Skeletal muscle cell (primary cell): Measurements from ENCODE around the gene ATXN10.

Source experiments
- DNase-seq: peaks from one replicate; pipeline ENCODE4 v3.0.0-alpha.2; 2010; ENCODE audit warnings: low read depth
- H3K4me3 ChIP-seq: 2 replicates; pipeline ENCODE4 v1.5.1; 2011; ENCODE audit warnings: low read depth, mild to moderate bottlenecking, control low read depth, low read length, moderate library complexity

The ATXN10 gene

DNA sequence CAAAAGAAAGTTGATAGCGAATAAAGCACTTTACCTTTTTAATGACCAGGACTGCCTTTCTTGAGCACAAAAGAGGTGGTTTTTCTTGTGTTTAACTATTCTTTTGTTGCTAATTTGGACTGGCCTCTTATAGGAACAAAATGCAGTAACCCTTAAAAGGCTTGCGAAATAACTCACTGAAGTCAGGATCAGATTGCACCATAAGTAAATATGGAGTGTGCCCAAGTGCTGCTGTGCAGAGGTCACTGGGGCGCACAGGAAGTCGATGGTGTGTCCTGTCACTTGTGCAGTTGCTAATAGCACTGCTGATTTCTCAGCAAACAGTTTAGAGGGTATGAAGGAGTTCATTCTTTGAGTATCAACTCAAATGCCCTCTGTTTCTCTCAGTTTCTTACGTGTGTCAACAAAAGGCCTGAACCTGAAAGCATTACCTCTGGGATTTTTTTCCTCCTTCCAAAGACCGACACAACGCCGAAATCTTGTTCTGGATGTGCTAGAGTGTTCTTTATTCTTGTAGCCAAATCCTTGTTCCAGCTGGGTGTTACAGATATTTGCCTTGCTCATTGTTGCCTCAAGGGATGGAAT is 71.3 kb downstream of the ATXN10 start:
- H3K4me3 ChIP-seq, result no peak overlapping the region
- DNase-seq, result peak; percentile 54

DNA sequence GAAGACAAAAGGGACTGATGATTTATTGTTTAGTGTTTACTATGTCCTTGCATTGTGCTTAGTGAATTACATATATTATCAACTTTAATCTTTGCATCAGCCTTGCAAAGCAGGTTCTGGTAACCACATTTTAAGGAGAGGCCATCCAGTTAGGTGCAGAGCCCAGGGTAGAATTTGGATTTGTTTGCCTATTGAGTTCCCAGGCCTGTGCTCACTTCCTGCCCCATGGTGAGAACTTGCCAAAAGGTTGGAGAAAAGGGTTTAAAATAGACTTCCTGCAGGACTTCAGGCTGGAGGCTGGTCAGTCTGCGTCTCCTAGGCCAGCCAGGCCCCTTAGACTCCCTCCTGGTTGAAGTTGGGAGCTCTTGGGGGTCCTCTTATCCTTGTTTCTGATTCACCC is 72.1 kb downstream of the ATXN10 start:
- no peak overlapping the region for H3K4me3 ChIP-seq
- no peak for DNase-seq

DNA sequence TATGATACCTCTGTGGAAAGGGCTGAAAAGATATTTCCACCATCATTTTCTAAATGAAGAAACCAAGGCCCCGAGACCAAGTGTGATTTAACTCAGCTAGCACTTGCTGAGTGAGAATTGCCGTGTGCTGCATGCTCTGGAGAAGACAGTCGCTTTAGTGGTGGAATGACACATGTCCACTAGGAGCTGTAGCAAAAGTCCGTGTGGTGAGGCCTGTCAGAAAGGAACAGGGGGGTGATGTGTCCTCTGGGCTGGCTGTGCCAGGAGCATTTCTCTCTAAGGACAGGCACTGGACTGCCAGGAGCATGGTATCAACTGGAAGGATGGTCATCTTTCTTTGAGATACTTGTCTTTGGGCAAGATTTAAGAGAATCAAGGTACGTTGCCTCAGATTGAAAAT is 72.8 kb downstream of the ATXN10 start:
- no peak for DNase-seq
- no peak overlapping the region for H3K4me3 ChIP-seq

DNA sequence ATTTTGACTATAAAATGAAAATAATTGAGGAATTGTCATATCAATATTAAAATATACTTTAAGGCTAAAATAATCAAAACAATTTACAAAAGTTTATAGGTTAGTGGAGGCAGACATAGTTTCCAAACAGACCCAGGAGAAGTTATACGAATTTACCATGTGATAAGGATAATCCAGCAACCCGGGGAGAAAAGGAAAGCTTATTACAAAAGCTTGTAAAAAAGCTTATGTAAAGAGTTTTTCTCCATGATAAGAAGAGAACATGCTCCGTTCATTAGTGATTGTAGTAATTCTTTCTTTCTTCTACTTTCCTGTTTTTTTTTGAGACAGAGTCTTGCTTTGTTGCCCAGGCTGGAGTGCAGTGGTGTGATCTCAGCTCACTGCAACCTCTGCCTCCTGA is 79.0 kb downstream of the ATXN10 start:
- H3K4me3 ChIP-seq, result no peak overlapping the region

DNA sequence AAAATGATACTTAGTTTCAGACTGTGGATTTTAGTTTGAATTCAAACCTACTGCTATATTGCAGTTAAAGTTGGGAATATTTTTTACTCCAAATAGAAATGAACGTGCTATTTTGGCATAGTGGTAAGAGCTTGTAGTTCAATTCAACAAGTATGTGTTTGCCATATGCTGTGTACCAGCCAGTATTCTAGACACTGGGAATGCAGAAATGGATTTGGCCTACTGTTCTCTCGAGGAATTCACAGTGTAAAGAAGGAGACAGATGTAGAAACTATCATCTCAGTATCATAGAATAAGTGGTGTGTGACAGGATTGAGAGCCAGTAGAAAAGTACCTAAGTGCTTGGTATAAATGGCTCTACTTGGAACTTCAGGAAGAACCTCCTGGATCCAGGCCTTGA is 80.4 kb downstream of the ATXN10 start:
- no peak overlapping the region for H3K4me3 ChIP-seq
- no peak for DNase-seq

More for the DNA sequence above, 79.0 kb downstream of the ATXN10 start:
- DNase-seq, result no peak

DNA sequence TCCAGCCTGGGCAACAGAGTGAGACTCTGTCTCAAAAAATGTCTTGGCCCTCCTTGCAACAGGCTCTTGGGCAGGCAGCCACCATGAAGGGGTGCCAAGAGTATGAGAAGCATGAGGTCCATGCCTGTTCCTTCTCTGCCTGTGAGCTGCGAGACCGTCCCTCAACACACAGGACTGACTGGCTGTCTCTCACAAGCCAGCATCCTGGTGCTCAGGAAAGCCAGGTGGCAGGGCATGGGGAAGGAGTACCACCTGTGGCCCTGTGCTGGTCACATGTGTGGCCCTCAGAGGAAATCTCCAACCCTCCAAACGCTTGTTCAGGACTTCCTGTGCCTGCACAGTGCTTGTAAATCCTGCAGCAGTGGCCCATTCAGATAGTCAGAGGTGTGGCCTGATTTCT is 83.2 kb downstream of the ATXN10 start:
- no peak overlapping the region for H3K4me3 ChIP-seq
- no peak for DNase-seq

DNA sequence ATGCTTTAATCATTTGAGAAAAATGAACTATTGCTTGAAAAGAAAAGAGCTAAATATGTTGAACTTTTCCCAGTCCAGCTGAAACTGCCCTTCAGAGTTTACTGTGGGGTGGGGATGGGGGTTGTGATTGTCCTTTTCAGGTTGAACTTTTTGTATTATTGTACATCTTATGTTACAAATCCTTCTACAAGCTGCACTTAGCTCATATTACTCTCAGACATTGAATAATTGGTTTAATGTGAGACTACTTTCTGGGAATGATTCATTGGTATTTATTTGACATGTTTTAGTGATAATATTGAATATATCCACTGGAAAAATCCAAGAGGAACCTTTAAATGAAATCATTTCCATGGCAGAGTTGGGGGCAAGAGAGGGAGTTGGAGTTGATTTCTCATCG is 84.9 kb downstream of the ATXN10 start:
- H3K4me3 ChIP-seq, result no peak overlapping the region
- no peak for DNase-seq

DNA sequence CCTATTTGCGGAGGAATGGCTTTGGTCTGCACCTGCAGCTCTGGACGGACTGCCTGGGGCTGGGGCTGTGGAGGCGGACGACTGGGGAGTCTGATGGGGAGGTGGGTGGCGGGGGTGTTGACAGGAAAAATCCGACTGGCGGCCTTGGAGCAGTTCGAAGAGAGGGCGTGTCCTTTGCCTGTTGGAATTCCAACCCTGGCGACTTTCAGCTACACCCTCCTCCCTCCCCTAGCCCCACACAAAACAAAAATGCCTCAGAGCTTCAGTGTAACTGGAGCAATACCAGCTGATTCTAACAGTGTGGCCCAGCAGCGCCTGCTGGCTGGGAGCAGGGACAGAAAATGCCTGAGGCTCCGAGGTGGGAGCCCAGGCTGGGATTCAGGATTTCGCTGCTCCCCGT is 85.4 kb downstream of the ATXN10 start:
- no peak overlapping the region for H3K4me3 ChIP-seq
- no peak for DNase-seq

DNA sequence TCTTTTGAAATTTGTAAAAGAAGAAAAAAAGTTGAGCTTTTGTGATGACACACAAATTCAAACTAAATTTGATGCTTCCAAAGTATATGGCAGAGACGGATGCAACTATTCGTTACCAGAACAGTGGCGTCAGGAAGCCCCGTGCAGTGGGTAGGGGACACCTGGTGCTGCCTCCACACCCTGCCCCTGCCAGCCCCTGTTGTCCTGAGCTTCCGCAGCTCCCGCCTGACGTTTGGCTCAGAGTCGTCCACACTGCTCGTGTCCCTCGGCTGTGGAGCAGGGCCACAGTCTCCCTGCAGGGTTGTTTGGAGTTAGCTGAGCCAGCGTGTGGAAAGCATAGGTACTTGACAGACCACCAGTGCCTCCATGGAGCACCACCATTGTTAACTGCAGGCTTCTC is 86.3 kb downstream of the ATXN10 start:
- no peak overlapping the region for H3K4me3 ChIP-seq
- DNase-seq, result no peak

DNA sequence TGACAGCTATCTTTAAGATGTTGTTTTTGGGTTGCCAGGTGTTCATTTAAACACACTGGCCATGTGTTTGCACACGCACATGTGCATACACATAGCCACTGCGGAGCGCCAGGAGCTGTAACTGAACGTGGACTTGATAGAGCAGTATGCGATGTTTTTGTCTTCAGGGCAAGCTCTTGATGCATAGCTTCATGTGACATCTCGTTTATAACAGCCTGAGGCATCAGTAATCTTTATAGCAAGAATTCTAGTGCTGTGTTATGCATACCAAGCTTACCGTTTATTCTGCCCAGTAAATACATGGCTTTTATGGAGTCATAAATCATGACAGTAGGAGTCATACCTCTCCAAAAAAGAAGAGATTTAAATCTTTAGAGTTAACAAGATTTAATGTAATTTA is 87.0 kb downstream of the ATXN10 start:
- no peak overlapping the region for H3K4me3 ChIP-seq

DNA sequence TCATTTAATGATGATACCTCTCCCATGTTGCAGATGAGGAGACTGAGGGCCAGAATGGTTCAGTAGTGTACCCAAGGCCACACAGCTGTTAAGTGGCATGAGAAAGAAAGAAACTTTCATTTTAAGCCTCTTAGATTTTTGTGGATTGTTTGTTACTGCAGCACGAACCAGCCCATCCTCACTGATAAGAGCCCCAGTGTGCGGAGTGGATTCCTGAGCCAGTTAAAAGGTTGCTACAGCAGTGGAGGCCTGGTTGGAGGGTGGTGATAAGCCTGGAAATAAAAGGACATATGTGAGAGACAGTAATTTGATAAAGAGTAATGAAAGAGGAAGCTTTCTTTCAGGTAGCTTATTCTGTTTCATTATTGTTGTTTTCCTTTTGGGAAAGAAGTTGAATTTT is 89.0 kb downstream of the ATXN10 start:
- no peak for DNase-seq
- no peak overlapping the region for H3K4me3 ChIP-seq

More for the DNA sequence above, 87.0 kb downstream of the ATXN10 start:
- no peak for DNase-seq

DNA sequence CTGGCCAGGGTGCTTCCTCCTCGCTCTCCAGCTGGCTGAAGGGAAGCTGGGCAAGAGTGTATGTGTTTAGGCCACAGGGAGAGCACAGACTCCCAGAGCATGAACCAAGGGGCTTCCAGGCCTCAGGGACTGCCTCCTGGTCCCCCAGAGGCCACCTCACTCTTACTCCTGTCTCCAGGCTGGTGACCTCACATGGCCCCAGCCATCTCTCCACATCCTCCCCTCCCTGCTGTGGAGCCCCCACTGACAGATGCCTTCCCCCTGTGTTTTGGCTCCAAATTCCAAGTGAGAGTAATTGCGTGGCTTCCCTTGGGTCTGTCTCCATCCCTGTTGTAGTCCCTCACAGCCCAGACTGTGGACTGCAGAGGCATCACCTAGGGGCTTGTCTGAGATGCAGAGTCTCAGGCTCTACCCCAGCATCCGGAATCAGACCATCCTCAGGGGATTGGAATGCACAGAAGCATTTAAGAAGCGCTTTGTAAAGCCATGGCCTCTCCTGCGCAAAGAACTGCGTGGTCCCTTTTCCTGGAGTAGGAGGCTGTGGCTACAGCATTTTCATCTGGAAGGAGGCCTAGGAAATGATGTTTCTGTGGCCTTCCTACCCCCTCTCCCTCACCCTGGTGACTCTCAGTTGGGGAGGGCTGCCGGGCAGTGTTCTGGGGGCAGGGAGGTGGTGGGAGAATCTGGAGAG is 91.1 kb downstream of the ATXN10 start:
- no peak overlapping the region for H3K4me3 ChIP-seq
- DNase-seq, result no peak

DNA sequence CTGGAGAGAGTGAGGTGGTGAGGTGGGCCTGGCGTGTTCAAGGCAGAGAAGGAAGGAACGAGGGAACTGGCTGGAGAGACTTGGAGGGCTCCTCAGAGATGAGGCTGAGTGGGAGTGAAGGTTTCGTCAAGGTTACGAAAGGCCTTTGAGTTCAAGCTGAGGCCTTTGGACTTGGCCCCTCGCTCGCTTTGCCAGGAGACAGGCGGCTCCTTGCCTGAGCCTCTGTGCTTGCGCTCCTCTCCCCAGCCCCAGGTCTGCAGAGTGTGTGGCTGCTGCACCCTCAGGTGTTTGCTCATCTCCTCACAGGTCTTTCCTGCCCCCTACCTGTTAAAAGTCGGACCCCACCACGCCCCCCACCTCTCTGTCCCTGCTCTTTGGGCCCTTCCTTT is 91.6 kb downstream of the ATXN10 start:
- DNase-seq, result no peak
- no peak overlapping the region for H3K4me3 ChIP-seq

DNA sequence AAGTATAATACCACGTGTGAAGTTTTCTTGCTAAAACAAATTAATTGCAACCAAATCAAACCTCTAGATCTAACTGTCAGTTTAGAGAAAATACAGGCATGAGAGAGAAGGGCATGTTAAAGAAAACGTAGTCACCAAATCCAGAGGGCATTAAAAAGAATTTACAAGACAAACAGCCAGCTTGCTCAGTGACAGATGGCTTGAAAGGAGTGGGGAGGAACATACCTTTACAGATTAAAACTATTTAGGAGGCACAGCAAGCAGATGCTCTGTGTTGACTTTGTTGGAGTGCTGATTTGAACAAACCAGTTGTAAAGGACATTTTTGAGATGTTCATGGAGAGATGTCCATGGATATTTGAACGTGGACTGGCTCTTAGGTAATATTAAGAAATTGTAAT is 96.9 kb downstream of the ATXN10 start:
- no peak overlapping the region for H3K4me3 ChIP-seq
- no peak for DNase-seq

DNA sequence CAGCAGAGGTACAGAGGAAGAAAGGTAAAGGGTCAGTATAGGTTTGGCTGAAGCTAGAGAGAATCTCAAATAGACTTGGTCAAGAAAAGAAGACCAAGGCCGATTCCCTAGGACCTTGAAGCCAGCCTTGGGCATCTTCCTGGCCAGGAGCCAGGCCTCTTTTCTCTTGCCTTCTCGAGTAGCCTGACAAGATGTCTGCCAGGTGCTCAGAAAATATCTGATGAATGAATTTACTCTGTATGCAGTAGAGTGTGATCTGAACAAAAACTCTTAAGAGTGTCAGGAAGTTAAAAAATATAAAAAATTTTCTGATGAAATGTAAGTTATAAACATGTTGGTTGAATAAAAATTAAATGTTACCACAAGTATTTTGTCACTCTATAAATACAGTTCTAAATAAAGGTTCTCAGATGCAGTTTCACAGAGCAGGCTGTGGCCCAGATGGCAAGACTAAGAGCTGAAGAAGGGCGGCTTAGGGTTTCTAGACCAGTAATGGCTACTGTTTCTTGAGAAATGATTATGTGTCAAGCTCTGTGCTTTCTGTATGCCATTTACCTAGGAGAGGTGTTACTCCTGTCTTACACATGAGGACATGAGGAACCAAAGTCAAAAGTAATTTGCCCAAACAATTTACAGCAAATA is 98.1 kb downstream of the ATXN10 start:
- no peak for DNase-seq

DNA sequence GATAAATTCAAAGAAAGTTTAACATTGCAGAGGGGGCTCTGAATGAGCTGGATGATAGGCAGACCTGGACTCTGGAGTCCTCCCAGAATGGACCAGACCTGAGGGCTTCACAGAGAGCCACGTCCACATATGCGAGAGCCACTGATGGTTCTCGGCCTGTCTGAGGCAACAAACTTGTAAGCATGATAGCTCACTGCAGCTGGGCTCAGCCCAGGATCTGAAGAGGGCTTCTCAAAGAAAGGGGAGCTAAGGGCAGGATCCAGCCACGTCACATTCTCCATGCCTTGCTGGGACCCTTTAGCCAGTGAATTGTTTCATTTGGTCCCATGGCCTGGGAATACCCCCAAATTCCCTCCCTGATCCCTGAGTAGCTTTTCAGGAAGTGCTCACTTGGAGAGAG is 98.9 kb downstream of the ATXN10 start:
- H3K4me3 ChIP-seq, result no peak overlapping the region
- no peak for DNase-seq

More for the DNA sequence above, 98.1 kb downstream of the ATXN10 start:
- H3K4me3 ChIP-seq, result no peak overlapping the region

DNA sequence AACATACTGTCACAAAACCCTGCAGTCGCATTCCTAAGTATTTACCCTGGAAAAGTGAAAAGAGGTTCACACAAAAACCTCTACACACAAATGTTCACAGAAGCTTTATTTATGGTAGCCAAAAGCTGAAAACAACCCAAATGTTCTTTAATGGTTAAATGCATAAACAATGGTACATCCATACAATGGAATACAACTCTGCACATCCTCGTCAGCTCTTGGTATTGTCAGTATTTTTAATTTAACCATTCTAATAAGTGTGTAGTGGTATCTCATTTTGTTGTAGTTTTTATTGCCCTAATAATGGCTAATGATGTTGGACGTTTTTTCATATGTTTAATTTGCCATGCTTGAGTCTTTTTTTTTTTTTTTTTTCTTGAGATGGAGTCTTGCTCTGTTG is 99.4 kb downstream of the ATXN10 start:
- DNase-seq, result no peak
- no peak overlapping the region for H3K4me3 ChIP-seq

DNA sequence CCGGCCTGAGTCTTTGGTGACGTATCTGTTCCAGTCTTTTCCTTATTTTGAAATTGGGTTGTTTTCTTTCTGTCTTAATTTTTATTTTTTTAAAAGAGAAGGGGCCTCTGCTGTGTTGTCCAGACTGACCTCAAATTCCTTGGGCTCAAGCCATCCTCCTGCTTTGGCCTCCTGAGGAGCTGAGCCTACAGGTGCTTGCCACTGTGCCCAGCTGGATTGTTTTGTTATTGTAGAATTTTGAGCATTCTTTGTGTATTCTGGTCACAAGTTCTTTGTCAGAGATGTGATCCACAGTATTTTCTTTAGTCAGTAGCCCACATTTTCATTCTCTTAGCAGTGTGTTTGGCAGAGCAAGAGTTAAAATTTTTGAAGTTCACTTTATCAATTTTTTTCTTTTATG is 100.1 kb downstream of the ATXN10 start:
- no peak overlapping the region for H3K4me3 ChIP-seq
- no peak for DNase-seq

DNA sequence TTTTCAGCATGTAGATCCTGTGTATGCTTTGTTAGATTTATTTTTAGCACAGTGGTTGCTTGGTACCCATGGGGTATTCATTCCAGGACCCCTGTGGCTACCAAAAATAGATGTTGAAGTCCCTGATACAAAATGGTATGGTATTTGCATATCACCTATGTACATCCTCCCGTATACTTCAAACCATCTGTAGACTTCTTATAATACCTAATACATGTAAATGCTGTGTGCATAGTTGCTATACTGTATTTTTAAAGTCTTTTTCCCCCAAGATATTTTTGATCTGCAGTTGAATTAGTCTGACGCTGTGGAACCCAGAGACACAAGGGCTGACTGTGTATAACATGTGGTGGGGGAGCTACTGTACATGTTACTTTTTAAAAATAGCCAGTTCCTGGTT is 101.1 kb downstream of the ATXN10 start:
- no peak for DNase-seq
- no peak overlapping the region for H3K4me3 ChIP-seq

DNA sequence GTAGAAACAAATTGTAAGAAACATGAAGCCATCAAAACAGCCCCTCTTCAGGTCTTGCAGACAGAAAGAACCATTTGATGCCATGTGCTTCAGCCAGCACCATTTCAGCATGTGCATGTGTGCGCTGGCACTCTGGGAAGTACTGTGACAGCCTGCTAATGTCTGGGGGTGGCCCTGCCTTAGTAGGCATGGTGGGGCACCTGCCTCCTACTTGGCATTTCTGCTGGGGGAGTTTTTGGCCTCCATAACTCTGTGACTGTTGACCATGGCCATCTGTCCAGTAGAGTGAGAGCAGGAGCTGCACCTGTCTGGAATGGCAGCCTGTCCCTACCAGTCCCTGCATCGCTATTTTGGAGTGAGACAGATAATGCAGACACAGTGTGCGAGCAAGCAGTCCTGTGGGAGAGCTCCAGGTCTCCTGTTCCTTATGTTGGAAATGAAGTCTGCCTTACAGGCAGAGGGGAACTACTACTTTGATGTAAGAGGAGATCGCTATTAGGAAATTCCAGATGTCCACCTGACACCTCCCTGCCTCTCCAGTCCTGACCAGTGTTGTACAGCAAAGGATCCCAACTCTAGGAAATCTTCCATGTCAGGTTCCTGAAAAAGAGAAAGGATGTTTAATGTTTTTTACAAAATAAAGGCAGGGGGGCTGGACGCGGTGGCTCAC is 102.5 kb downstream of the ATXN10 start:
- no peak for DNase-seq
- H3K4me3 ChIP-seq, result no peak overlapping the region

DNA sequence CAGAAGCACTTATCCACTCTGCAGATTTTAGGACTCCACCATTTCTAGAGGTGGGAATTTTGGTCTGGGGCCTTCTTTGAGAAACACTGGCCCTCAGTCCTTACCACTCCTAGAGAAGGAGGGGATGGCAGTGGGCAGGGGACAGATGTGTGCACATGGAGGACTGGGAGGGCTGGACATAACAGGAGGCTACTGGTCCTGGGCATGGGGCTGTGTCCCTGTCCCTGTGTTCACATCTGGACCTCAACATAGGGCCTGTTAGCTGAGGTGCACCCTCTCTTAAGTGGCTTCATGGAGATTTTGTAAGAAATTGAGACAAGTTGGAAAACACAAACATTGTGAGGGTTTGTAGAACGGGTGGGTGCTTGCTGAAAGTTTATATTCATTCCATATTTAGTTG is 103.4 kb downstream of the ATXN10 start:
- DNase-seq, result no peak
- no peak overlapping the region for H3K4me3 ChIP-seq
